Karpas-422 (cell line): ENCODE measurements around the gene PCSK1N. TPM values are rescaled to one million over a fixed set of nuclear protein-coding genes. Genes with fewer than 3 reads are reported as not detected.

Experiments used
- DNase-seq: peaks from one replicate; pipeline ENCODE4 v3.0.0-alpha.2; 2015
- H2AFZ ChIP-seq: fragments of 200-600 bp; sonication (generic); 2 replicates; pipeline ENCODE4 v1.6.1; 2014; ENCODE audit warnings: antibody characterized with exemption, low read length, mixed read lengths
- H3K27ac ChIP-seq: fragments of 200-600 bp; sonication (generic); 2 replicates; pipeline ENCODE4 v1.5.1; 2014; ENCODE audit warnings: mild to moderate bottlenecking, low read length, moderate library complexity
- H3K27me3 ChIP-seq: fragments of 200-600 bp; sonication (generic); 2 replicates; pipeline ENCODE4 v1.6.1; 2014; ENCODE audit warnings: low read length, mixed read lengths
- H3K36me3 ChIP-seq: fragments of 200-600 bp; sonication (generic); 2 replicates; pipeline ENCODE4 v1.6.1; 2014; ENCODE audit warnings: low read length, mixed read lengths; ENCODE audit not compliant: insufficient read depth
- H3K4me1 ChIP-seq: fragments of 200-600 bp; sonication (generic); 2 replicates; pipeline ENCODE4 v1.6.1; 2014; ENCODE audit warnings: mild to moderate bottlenecking, low read length, mixed read lengths
- H3K4me2 ChIP-seq: fragments of 200-600 bp; sonication (generic); 2 replicates; pipeline ENCODE4 v1.6.1; 2014; ENCODE audit warnings: low read length, low read depth, mild to moderate bottlenecking; ENCODE audit not compliant: poor library complexity, severe bottlenecking
- H3K4me3 ChIP-seq: fragments of 200-600 bp; sonication (generic); 2 replicates; pipeline ENCODE4 v1.5.1; 2014; ENCODE audit warnings: mild to moderate bottlenecking, antibody characterized with exemption, low read length, mixed read lengths
- H3K79me2 ChIP-seq: fragments of 200-600 bp; sonication (generic); 2 replicates; pipeline ENCODE4 v1.6.1; 2014; ENCODE audit warnings: mild to moderate bottlenecking, low read length, mixed read lengths
- H3K9ac ChIP-seq: fragments of 200-600 bp; sonication (generic); 2 replicates; pipeline ENCODE4 v1.6.0; 2014; ENCODE audit warnings: low read length
- H3K9me2 ChIP-seq: fragments of 200-600 bp; sonication (generic), shearing (Covaris generic); replicated peaks from 2 replicates; pipeline ENCODE4 v1.6.0; 2014; ENCODE audit warnings: mild to moderate bottlenecking, low read length, moderate library complexity; ENCODE audit not compliant: insufficient read depth
- H3K9me3 ChIP-seq: fragments of 300-700, 200-600 bp; sonication (generic); 2 replicates; pipeline ENCODE4 v1.6.1; 2014; ENCODE audit warnings: low read length, mixed read lengths
- H4K20me1 ChIP-seq: fragments of 200-600 bp; sonication (generic); 2 replicates; pipeline ENCODE4 v1.6.1; 2014; ENCODE audit warnings: mild to moderate bottlenecking, antibody characterized with exemption, low read length, low read depth; ENCODE audit not compliant: insufficient read depth
- total RNA-seq: library from RNA; depleted of rRNA; stranded (reverse); fragments of >200 nt; shearing (Covaris generic); gene quantifications from 2 replicates; pipeline ENCODE4 v1.2.3, GENCODE V29; 2014; ENCODE audit warnings: low replicate concordance

The PCSK1N gene
- total RNA-seq, 1 experiment from 2014 or later = not detected

DNA sequence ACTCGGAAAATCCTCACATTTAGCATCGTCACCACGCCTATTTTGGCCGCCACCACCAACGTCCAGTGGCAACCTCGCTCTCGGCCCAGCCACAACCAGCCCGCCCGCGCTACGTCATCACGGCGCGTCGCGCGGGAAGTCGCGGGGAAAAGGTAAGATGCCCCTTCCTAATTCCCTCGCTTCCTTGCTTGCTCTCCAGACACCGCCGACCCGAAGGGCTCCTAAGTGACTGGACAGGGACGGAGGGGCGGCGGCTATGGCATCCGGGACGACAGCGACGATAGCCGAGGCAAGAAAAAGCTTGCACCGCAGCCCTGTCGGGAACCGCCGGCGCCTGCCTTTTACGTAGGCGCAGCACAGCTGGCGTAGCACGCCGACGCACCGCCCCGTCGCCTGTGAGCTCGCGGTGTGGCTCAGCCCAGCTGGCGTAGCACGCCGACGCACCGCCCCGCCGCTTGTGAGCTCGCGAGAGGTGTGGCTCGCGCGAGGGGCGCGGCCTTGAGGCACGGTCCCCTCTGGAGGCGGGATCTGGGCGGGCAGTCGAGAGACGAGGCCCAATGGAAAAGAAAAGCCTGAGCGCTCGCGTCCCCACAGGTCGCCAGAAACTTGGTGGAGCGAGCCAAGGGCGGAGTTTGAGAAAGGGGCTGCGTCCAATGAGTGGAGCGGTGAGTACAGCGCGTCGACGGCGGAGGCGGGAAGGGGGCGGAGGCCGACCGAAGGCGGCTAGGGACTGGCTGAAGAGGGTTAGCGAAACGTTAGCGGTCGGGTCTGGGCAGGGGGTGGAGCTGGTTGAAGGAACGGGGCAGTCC, 33.9 kb downstream of the PCSK1N start, which contains the start of gene HDAC6:
Gene HDAC6, plus strand, starts transcription at position 788 of the 809 bp plus-strand sequence. CDS start 626 bp downstream, outside the sequence.
- no peaks in the 10 kb centered on the region for H3K9me2 ChIP-seq
- H3K9me3 ChIP-seq = no peaks in the 10 kb centered on the region
- H3K9ac ChIP-seq = peak within 1 kb of the TSS; percentile 85
- H3K27ac ChIP-seq = peak within 1 kb of the TSS; percentile 78
- no peaks in the 10 kb centered on the region for H3K27me3 ChIP-seq
- 0 out of 2 replicates have a peak, but pooled peaks cover 5% of the 10 kb centered on the region for H3K79me2 ChIP-seq
- 0 out of 2 replicates have a peak within 1 kb of the TSS, but pooled peaks have one; percentile 67 for H2AFZ ChIP-seq
- DNase-seq = peak; percentile 98
- peaks cover 15% of the 10 kb centered on the region for H3K4me1 ChIP-seq
- no peaks in the 10 kb centered on the region for H4K20me1 ChIP-seq
- H3K4me3 ChIP-seq = peak within 1 kb of the TSS; percentile 82
- H3K4me2 ChIP-seq = peak within 1 kb of the TSS; percentile 78
- 0 out of 2 replicates have a peak, but pooled peaks cover 2% of the 10 kb centered on the region for H3K36me3 ChIP-seq

DNA sequence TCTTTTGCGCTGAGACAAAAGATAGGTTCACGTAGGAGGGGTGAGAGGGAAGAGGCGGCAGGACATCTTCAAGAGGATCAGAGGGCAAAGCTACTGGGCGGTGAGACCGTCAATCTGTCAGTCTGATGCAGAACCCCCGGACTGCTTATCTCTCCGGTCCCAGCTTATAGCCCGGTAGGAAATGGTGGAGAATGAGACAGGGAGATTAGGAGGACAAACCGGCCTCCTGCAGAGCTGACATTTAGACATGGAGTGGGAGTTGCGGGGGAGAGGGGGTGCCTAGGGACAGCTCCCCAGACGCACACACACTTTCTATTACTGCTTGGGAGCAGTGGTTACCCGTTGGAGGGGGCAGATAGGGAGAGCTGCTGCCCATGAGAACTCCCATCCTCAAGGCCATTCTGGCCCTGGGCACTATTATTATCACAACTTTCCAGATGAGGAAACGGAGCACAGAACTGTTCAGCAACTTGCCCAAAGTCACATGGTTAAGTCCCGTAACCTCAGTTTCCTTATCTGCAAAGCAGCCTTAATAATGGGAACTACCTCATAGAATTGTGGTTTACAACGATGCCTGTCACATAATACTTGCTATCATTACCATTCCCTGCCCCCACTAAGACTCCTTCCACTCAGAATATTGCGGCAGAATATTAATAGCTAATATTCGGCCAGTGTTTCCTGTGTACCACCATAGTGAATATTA, 34.7 kb downstream of the PCSK1N start:
- Histone ChIP-seq H3K4me1 (peaks cover 15% of the 10 kb centered on the region), H3K79me2 (0 out of 2 replicates have a peak, but pooled peaks cover 5% of the 10 kb centered on the region), H3K9me3 (no peaks in the 10 kb centered on the region), H3K4me3 (peak overlapping the region; percentile 82), H3K27ac (peak overlapping the region; percentile 62), H3K4me2 (peak overlapping the region; percentile 69), H4K20me1 (no peaks in the 10 kb centered on the region), H3K9ac (peak overlapping the region; percentile 85), H3K36me3 (0 out of 2 replicates have a peak, but pooled peaks cover 2% of the 10 kb centered on the region), H2AFZ (no peak overlapping the region), H3K27me3 (no peaks in the 10 kb centered on the region), H3K9me2 (no peaks in the 10 kb centered on the region)
- no peak for DNase-seq

DNA sequence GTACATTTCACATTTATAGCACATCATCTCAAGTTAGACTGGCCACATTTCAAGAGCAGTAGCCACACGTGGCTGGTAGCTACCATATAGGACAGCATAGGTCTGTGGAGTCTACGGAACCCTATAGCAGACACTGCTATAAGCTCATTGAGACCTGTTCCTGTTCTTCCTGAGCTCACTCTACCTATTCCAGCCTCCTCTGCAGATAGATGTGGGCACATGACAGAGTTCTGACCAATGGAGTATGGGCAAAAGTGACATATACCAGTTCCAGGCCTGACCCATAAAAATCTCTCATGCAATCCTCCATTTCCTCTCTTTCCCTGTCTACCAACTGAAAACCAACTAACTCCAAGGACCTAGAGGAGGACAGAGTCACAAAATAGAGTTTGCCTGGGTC, 37.1 kb downstream of the PCSK1N start:
- H3K9ac ChIP-seq = no peak overlapping the region
- no peaks in the 10 kb centered on the region for H3K27me3 ChIP-seq
- no peak for DNase-seq
- H2AFZ ChIP-seq = no peak overlapping the region
- no peaks in the 10 kb centered on the region for H3K36me3 ChIP-seq
- 0 out of 2 replicates have a peak, but pooled peaks cover 5% of the 10 kb centered on the region for H3K79me2 ChIP-seq
- no peak overlapping the region for H3K4me2 ChIP-seq
- no peak overlapping the region for H3K4me3 ChIP-seq
- no peak overlapping the region for H3K27ac ChIP-seq
- peaks cover 14% of the 10 kb centered on the region for H3K4me1 ChIP-seq
- H4K20me1 ChIP-seq = no peaks in the 10 kb centered on the region
- H3K9me3 ChIP-seq = no peaks in the 10 kb centered on the region
- H3K9me2 ChIP-seq = no peaks in the 10 kb centered on the region

DNA sequence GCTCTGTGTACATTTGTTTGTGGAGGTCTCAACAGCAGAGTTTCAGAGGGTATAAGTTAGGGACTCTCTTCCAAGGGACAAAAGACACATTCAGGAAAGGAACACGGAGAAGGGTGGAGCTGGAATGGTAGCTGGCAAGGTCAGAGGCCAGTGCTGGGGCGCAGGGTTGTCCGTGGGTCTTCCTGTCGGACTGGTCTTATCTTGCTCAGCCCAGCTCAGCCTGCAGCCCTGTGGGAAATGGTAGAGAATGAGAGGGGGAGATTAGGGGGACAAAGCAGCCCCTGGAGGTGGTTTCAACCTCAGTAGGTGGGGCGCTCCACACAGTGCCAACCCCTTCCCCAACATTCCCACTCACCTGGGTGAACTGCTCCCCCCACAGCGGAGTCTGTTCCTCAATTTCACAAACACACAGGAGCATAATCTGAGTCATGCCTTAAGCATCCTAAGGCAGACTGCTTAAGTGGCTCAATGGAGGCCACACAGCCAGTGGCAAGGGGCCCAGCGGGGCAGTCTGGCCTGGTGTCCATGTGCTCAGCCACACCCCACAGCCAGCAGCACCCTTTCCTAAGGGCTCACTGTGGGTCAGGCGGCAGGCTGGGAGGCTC, 40.4 kb downstream of the PCSK1N start:
- Histone ChIP-seq H3K9ac (no peak overlapping the region), H3K9me3 (no peaks in the 10 kb centered on the region), H3K79me2 (no peaks in the 10 kb centered on the region), H3K36me3 (no peaks in the 10 kb centered on the region), H2AFZ (no peak overlapping the region), H3K4me3 (no peak overlapping the region), H3K4me2 (no peak overlapping the region), H3K4me1 (no peaks in the 10 kb centered on the region), H3K27me3 (no peaks in the 10 kb centered on the region), H3K27ac (no peak overlapping the region), H4K20me1 (no peaks in the 10 kb centered on the region), H3K9me2 (no peaks in the 10 kb centered on the region)
- no peak for DNase-seq

DNA sequence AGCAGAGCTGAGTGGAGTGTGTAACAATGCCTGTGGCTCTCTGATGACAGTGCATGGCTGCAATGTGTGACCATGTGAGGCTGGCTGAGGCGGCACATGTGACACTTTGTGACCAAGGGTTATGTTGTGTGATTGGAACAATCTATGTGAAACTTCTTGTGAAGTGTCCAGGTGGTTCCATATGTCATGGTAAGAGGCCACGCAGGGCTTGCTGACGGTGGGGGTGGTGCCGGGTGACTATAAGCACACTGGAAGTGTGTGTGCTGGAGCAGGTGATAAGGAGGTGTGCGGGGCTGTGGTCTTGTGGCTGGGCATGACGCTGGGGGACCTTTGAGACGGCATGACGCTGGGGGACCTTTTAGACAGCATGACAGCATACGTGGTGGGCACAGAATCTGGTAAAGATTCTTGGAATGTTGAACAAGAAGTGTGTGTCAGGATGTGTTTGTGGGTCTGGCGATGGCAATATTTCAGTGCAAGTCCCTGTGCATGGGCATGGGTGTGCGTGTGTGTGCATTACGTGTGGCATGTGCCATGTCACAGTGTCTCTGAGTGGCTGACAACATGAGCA, 41.0 kb downstream of the PCSK1N start:
- H2AFZ ChIP-seq = no peak overlapping the region
- H3K36me3 ChIP-seq = no peaks in the 10 kb centered on the region
- H3K9me3 ChIP-seq = no peaks in the 10 kb centered on the region
- no peaks in the 10 kb centered on the region for H3K27me3 ChIP-seq
- no peak overlapping the region for H3K27ac ChIP-seq
- no peak overlapping the region for H3K4me3 ChIP-seq
- no peaks in the 10 kb centered on the region for H4K20me1 ChIP-seq
- H3K9ac ChIP-seq = no peak overlapping the region
- H3K9me2 ChIP-seq = no peaks in the 10 kb centered on the region
- DNase-seq = no peak
- no peaks in the 10 kb centered on the region for H3K4me1 ChIP-seq
- H3K79me2 ChIP-seq = no peaks in the 10 kb centered on the region
- no peak overlapping the region for H3K4me2 ChIP-seq

DNA sequence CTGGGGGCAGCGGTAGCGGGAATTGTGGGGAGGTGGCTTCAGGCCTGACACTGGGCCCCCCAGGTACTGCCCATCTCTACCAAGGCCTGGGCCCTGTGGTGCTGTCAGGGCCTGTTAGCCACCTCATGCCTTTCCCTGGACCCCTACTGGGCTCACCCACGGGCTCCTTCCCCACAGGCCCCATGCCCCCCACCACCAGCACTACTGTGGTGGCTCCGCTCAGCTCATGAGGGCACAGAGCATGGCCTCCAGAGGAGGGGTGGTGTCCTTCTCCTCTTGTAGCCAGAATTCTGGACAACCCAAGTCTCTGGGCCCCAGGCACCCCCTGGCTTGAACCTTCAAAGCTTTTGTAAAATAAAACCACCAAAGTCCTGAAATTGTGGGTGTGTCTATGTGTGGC, 41.5 kb downstream of the PCSK1N start:
- no peak overlapping the region for H2AFZ ChIP-seq
- H3K27me3 ChIP-seq = no peaks in the 10 kb centered on the region
- no peak overlapping the region for H3K9ac ChIP-seq
- no peak overlapping the region for H3K4me2 ChIP-seq
- no peaks in the 10 kb centered on the region for H3K9me3 ChIP-seq
- no peak overlapping the region for H3K4me3 ChIP-seq
- no peak for DNase-seq
- H3K9me2 ChIP-seq = no peaks in the 10 kb centered on the region
- no peaks in the 10 kb centered on the region for H3K79me2 ChIP-seq
- H3K4me1 ChIP-seq = no peaks in the 10 kb centered on the region
- no peaks in the 10 kb centered on the region for H3K36me3 ChIP-seq
- no peaks in the 10 kb centered on the region for H4K20me1 ChIP-seq
- no peak overlapping the region for H3K27ac ChIP-seq

DNA sequence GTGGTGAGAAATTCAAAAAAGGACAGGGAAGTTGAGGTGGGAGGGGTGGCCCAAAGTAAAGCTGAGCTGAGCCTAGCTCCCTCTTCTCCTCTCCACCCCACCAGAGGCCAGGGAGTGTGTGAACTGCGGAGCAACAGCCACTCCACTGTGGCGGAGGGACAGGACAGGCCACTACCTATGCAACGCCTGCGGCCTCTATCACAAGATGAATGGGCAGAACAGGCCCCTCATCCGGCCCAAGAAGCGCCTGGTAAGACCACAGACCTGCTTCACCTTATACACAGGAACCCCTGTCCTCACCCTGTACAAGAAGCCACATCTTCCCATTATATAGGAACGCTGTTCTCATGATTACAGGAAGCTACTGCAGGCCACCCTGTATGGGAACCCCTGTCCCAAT, 43.2 kb downstream of the PCSK1N start:
- H3K4me3 ChIP-seq = no peak overlapping the region
- H3K9me2 ChIP-seq = no peaks in the 10 kb centered on the region
- H3K27me3 ChIP-seq = no peaks in the 10 kb centered on the region
- H3K9ac ChIP-seq = no peak overlapping the region
- no peak overlapping the region for H3K4me2 ChIP-seq
- no peak overlapping the region for H2AFZ ChIP-seq
- H3K4me1 ChIP-seq = no peaks in the 10 kb centered on the region
- H4K20me1 ChIP-seq = no peaks in the 10 kb centered on the region
- H3K79me2 ChIP-seq = no peaks in the 10 kb centered on the region
- no peaks in the 10 kb centered on the region for H3K36me3 ChIP-seq
- DNase-seq = no peak
- no peaks in the 10 kb centered on the region for H3K9me3 ChIP-seq
- no peak overlapping the region for H3K27ac ChIP-seq
